ENCODE results near the gene ATP13A5.

The ATP13A5 gene

DNA sequence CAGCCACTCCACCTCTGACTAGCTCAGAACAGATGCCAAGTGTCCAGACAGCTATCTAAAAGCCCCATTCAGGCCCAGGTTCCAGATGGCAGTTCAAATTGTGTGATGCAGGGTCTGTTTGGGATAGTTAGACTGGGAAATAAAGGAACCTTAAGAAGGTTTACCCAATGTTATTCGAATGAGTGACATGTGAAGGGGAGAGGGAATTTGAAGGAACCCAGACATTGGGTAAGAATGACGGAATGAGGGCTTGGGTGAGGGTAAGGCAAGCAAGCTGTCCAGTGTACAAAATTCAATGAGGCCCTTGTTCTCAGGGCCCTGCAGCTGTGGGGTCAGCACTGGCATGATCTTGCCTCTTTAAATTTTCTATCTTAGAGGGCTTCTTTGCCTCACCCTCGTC, 34.1 kb downstream of the ATP13A5 start:
- DNase-seq: no peak

DNA sequence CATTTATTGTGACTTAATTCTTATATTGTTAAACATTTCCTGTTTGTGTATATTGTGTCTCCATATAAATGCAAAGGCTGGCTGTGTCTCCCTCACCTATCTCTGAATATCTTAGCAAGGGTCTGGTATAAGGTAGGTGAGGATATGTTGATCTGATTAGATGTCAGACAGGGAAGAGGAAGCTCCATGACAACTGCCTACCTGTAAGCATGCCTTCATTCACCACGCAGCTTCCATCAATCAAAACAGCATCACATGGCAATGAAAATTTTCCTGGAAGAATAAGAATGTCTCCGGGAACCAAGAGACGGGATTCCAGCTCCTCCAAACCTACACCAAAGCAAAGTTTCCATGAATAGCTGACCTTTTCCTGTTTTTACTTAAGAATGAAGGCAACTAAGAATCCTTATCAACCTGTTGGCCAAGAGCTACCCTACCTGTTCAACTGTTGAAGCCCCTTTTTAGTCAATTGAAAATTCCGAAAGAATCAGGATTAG, 34.8 kb downstream of the ATP13A5 start:
- DNase-seq: no peak

DNA sequence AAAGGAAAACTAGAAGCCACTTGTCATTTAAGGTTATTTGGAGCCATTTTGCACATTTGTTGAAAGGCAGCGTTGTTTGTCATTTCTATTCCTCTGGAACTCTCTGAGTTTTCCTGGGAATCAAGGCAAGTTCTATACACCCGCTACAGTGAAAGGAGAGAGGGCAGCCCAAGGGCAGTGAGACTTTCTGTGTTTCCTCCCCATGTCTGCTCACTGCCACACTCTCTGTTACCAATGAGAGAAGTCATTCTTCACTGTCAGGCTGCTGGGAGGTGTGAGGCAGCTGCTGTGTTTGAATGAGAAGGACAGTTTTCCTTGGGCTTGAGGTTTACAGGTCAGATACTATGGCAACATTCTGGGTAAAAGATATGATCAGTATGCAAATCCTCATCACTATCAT, 36.0 kb downstream of the ATP13A5 start:
- DNase-seq: no peak

DNA sequence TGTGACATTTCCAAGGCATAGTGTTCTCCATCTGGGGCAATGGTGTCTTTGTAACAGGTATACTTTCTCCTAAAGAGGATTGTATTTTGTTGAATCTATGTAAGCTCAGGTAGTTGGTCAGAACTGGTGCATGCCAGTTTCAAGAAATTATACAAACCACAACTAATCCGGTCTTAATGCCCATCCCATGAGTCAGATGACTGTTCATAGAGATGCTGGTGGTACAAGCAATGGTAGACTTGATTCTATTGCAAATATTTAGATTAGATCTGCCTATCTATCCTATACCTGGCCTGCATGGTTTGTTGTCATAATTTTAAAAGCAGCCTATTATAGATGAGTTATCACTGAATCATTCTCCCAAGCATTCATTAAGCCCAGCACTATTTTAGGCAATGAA, 43.5 kb downstream of the ATP13A5 start:
- no peak for DNase-seq

DNA sequence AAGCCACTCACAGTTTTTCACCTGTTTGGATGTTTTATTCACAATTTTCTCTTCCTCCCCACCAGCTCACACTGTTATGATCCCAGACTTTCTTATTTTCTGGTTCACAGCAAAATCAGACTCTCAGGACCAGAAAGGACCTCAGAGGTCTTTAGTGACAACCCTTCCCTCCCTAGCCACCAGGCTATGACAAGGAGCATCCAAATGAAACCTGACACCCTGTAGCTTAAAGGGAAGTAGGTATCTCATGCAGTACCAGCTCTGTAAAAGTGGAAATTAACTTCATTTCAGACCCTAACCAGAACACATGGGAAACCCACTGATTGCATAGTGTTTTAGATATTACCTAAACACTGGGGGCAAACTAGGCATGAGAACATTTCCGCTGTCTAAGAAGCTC, 45.3 kb downstream of the ATP13A5 start:
- DNase-seq: no peak

DNA sequence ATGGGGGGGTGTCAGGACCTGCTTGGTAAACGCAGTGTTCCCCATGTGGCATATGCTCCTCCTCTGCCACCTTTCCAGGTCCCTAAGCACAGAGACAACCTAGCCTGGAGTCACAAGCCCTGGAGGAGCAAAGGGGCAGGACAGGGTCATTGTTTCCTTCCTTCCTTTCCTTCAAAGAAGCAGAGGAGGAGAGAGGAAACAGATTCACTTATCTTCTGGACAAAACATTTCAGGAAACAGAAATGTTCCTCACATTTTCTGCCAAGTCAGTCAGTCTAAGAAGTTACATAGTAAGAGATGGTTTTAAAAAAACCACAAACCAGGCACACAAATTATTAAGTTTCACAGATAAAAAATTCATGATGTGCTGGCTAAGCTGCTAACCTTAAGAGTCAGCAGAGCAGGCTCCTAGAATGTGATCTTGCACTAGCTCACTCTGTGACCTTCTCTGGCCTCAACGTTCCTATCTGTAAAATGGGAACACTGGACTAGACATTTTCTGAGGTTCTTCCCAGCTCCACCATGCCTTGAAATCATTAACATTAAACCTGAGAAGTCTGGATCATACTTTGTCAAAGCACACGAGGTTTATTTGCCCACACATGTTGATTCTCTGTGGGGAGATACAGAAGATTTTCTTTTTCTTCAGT, 47.9 kb downstream of the ATP13A5 start:
- DNase-seq: no peak

DNA sequence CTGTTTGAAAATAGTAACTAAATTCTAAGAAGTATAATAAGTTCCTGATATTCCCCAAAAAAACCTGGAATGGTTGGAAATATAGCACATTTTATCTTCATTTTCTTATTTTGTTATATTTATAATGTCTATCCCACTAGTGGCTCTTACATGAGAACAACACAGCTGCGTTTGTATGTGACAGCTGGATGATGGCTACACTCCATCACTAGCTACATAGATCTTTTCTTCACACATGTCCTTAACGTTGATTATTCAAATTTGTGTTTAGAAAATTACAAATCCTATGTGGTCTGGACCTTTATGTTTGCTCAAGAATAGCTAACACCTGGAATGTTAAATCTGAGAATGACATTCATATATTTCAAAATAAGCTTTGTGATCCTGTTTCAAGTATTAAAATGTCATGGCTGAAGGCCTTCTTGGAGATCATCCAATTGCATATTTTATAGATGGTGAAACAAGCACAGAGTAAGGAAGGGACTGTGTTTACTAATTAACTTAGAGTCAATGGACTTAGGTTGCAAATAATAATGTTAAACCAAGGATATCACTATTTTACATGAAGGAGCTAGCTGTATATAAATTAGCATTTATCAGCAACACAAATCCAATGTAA, 60.8 kb downstream of the ATP13A5 start:
- DNase-seq: no peak

DNA sequence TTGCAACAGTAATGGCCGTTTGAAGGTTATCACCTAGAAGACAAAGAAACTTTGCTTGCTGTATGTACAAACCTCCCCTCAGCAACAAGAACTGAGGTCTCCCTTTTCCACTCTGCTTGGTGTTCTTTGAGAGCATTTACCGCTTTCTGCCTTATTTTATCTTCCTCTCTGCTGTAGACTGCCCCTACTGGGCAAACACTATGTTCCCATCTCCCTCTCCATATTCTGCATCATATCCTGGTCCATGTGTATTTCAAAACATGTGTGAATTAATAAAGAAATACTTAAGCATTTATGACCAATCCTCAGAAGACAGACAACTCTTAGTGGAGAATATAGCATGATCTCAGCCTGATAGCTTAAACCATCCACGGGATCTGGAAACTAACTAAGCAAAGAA, 64.4 kb downstream of the ATP13A5 start:
- no peak for DNase-seq

DNA sequence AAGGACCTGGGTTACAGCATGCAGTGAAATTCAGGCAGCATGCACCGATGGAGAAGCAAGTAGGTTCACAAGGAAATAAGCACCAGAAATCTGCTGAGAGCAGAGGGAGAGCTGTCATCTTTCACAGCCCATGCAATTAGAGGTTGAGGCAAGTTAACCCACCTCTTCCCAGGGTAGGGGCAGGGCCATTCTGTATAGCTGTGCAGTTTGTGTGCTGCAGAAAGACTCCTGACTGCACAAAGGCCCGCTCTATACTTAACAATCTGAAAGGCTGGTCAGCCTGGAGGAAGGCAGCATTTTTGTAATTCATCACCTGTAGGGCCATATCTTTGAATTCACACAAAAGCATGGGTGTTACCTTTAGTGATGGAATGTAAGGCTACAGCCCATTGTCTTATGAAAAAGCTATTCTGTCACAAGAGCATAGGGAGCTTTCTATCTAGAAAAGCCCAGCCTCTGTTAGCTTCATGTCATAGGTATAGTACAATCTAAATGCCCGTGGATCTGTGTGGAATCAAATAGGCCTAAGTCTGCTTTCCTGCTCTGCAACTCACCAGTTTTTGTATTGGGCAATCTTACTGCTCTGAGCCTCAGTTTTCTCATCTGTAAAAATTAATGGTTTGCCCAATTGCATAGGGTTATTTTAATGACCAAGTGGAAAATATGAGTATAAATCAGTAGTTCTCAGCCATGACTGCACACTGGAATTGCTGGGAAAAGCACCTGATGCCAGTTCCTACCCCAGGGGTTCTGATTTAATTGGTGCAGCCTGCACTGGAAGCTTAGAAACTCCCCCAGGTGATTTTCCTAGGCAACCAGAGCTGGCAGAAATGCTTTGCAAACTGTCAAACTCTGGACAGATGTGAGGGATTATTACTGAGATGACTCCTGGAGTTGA, 65.2 kb downstream of the ATP13A5 start:
- DNase-seq: no peak

DNA sequence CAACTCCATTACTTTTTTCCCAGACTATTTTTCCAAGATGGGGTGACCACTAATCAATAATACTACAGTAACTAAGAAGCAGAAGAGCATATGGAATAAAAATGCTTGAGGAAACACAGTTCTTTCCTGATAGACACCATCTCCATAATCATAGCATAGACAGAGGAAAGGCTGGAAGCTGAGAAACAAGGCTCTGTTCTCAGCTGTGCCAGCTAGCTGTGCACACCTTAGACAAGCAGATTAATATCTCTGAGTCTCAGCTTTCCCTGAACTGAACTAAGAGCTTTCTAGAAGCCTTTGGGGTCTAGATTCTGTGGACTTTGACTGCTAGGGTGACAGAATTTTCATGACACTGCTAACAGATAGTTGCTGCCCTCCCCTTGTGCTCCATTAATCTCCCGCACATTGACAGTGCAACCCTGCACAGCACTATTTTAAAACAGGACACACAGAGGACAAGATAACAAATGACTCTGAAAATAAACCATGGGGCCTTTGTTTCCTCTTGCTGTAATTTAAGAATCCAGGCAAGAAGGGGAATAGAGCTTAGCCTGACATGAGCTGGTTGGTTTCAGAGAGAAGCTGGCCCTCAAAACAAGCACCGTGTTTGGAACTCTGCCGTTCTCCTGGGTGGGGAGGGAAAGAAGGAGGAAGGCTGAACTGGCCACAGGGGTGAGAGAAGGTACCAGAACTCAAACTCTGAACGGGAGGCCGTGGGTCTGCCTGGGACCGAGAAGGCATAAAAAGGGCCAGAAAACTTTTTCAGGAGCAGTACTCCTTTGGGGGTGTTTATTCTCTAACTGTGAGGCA, 67.4 kb downstream of the ATP13A5 start:
- DNase-seq: no peak

DNA sequence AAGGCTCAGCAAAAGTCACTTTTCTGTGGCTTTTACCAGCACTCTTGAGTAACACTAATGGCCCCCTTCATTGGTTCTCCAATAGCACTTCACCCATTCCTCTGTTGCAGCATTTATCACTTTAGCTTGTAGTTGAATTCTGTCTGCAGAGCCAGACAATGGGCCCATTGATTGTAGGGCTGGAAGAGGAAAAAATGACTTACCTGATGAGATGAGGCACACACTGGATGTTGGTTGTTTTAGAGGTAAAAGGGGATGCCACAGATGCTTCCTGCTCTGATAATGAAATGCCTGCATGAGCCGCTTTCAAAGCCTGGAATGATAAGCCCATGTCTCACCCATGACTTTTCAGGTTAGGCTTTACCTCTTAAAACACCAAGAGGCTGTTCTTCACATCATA, 73.2 kb downstream of the ATP13A5 start:
- no peak for DNase-seq

DNA sequence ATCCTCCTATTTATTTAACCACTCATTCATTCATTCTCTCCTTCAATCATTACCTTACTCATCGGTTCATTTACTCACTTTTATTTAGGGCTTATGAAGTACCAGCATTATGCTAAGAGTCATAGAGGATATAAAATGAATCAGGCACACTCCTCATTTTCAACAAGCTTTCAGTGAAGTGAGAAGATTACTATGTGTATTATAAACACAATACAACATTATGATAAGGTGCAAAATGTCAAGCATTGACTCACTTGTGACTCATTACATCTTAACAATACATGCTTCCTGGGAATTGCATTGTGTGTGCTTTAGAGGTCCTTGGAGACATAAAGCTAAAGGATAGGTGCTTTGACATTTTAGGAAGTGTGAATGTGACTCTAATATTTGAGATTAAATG, 77.1 kb downstream of the ATP13A5 start:
- DNase-seq: no peak

DNA sequence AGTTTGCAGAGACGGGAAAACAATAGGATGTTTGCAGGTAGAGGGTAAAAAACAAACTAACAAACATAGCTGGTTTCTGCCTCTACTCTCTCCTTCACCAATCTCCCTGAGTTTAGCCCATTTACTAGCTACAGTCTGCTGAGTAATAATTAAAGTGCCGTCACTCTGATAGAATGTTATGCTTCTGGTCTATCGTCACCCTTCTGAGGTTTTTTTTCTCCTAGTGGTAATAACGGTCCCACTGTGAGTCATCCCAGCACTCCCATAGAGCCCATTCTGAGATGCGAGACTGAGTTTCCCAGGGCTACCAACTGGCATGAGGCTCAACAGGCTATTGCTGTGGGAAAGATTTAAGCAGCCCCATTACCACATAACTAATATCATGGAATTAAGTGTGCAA, 81.1 kb downstream of the ATP13A5 start:
- DNase-seq: no peak

DNA sequence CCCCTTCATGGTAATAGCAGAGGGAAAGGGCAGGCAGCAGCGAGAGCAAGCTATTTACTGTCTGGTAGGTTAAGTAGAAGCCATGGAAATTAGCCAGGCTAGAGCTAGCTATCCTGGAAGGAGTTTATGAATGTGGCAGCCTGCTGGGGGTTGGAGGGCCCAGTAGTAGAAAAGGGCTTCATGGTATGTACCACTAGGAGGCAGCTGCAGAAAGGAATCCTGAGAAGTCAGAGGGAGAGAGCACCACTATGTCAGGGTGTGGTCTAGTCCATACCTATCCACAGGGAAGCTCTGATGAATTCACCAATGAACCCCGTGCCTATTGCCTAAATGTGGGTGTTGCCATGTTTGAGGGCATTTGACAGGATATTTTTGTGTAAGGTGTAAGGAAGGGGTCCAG, 82.6 kb downstream of the ATP13A5 start:
- no peak for DNase-seq

DNA sequence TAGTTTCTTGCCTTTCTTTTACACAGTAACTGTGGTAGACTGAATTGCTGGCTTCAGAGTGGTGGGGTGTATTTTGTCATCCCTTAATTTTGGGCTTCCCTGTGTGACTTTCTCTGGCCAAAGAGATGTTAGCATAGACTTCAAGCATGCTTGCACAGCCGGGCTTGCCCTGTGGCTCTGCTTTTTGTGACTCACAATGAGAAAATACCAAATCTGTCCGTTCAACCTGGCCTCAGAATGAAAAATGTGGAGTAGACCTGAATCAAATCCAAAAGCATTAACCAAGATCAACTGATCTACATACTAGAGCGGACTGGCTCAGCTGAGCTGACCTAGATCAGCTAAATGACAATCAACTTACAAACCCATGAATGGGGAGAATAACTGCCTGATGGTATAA, 86.2 kb downstream of the ATP13A5 start:
- no peak for DNase-seq

DNA sequence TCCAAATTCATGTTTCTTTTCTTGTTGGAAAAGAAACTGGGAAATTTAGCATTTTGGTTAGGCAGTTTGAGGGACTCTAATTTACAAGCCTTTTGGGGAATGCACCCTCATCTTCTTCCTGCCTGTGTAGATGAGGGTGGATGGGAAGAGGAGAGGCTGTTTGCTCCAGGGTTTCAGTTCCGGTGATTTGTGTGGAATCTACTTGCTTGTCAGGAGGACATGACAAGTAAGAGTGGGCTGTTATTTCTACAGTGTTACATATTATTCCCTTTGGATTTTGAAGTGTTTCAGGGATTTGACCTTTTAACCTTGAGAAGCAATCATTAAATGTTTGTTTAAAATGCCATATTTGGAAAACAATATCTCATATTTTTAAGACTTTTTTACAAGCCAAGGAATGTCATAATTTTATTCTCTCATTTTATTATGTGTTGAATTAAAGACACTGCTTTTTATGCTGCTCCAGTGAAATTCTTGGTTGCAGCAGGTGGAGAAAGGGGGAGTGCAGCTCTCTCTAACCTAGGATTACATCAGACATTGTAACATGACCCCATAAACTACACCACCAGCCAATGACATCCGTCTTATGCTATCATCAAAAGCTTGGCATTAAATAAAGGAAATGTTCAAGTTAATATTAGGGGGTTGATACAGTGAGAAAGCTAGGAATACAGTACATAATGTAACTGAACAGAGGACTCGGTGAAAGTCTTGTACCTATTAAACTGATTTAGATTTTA, 107.3 kb downstream of the ATP13A5 start:
- no peak for DNase-seq

DNA sequence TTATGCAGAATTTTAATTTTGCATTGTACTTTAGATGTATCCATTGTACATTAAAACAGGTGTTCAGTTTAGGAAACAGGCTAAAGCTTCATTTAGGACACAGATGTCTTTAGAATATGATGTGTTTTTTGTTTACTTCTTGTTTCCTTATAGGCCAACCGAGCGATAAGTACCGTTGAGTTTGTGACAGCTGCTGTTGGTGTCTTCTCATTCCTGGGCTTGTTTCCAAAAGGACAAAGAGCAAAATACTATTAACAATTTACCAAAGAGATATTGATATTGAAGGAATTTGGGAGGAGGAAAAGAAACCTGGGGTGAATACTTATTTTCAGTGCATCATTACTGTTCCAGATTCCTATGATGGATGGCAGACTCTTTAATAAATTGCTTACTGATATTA, 108.1 kb downstream of the ATP13A5 start:
- no peak for DNase-seq

DNA sequence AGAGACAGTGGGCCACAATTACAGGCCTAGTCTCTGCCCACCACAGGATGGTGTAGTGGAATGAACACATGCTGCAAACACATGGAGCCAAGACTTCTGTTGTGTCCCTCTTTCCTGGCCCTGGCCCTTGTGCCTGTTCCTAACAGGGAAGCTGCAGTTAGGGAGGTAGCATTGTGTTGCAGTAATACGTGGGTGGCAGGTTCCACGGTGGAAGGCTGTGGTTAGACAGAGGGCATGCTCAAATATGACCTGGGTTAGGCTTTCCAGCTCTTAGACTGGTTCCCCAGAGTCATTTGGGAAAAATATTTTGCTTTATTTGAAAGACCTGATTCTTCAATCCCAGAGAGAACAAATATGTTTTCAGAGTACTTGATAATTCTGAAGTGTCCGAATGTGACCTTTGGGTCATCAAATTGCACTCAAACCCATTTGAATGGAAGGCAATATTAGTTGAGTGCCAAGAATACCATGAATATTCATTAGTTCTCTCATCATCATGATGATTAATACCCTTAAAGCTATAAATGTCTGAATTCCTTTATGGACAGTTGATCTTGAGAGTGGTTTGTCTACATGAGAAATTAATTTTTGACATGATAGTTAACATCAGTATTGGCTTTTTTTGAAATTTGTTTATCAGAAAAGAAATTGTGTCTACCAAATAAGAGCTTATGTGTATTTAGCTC, 109.1 kb downstream of the ATP13A5 start:
- DNase-seq: no peak

DNA sequence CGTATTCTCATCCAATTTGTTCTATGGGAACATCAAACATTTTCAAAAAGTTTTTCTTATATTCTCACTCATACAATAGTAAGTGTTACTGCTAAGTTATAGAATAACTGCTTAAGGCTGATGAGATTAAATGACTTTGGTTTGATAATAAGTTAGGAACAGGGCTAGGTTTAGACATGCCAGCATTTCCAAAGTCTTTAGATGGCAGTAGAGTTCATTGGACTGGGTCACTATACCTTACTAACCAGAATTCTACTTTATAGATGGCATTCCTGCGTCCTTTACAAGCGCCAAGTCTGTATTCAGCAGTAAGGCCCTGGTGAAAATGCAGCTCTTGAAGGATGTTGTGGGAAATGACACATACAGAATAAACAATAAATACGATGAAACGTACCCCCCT, 115.8 kb downstream of the ATP13A5 start:
- no peak for DNase-seq

DNA sequence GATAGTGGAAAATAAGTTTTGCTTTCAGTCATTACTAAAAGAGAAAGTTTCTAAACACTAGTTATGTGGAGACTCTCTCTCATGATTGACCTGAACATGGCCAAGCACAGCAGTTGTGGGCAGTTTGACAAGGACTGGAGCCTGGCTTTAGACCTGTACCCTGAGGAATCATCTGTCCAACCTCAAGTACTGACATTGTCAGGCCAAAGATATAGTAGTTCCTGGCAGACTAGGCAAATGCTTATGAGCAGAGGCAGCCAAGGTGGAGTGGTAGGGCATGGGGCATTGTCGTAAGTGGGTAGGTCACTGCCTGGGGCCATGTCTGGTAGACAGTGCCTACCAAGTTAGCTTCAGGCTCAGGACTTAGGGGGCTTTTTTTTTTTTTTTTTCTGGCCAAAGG, 116.6 kb downstream of the ATP13A5 start:
- no peak for DNase-seq

DNA sequence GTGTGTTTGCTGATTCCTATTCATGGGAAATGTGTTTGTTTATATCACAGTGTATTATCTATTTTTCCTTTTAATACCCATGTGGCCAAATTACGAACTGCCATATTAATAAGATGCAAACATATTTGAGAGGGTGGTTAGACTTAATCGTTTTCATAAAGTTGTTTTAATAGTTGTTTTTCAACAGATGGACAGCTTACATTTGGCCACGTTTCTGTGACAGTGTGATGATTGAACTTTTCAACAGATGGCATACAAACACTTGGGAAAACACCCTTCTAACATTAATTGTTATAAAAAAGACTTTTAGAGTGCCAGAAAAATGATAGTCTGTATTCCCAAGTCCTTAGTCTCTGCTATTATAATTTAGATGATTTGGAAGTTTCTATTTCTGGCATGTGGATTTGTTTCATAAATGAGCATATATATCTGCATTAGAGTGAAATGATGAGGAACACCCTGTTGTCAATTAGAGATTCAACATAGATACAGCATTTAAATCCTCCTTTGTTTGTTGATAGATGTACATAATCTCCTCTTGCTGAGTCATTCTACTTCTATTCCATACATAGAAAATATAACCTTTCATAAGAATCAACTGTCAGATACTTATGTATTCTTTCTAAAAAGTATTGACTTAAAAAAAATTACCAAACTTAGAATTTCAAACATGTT, 124.4 kb downstream of the ATP13A5 start:
- DNase-seq: no peak

Data from right hindlimb (tissue), 1 donor.